K562 (cell line): ENCODE data around the gene OPA3. TPM values are rescaled to one million over a fixed set of nuclear protein-coding genes. Genes with fewer than 3 reads are reported as not detected.

ENCODE experiments used
- DMBX1 ChIP-seq: fragments of 250-450 bp; sonication (Bioruptor Pico); IDR thresholded peaks from 2 replicates; pipeline ENCODE4 v1.8.0; 2022; ENCODE audit warnings: inconsistent platforms, mild to moderate bottlenecking, moderate library complexity, borderline replicate concordance
- GTF2B ChIP-seq: IDR thresholded peaks from 2 replicates; pipeline ENCODE4 v1.6.1; 2011; ENCODE audit not compliant: insufficient read length; ENCODE audit errors: extremely low read depth
- HNRNPL ChIP-seq: fragments of 200-400 bp; formaldehyde crosslinking; IDR thresholded peaks from 2 replicates; pipeline ENCODE4 v1.6.1; 2017; ENCODE audit warnings: low read depth, mild to moderate bottlenecking, low read length
- KHSRP ChIP-seq: fragments of 450-650 bp; IDR thresholded peaks from 2 replicates; pipeline ENCODE4 v1.6.1; 2017
- ZNF449 ChIP-seq: fragments of 250-450 bp; sonication (Bioruptor Pico); IDR thresholded peaks from 2 replicates; pipeline ENCODE4 v1.8.0; 2022; ENCODE audit warnings: moderate library complexity, mild to moderate bottlenecking, inconsistent platforms
- ZNF699 ChIP-seq: fragments of 250-450 bp; sonication (Bioruptor Pico); IDR thresholded peaks from 2 replicates; pipeline ENCODE4 v1.8.0; 2021; ENCODE audit warnings: mild to moderate bottlenecking, moderate library complexity; ENCODE audit not compliant: insufficient replicate concordance
- polyA plus RNA-seq, 8 experiments: library from polyadenylated mRNA; depleted of rRNA in 4 of 8; stranded (reverse) in 5 of 8; unstranded in 3 of 8; fragments of >200 nt; fragmentation: Nextera tagmentation in 2 of 8; fragmentation: Illumina TruSeq in 1 of 8; extraction: Ambion mirVana in 2 of 8; extraction: Trizol in 1 of 8; gene quantifications; 2 replicates each; pipeline versions ENCODE4 v1.2.1 to v1.2.3, GENCODE V29; 2011 to 2014; ENCODE audit warnings: inconsistent platforms in 1 of 8, missing spikeins in 1 of 8
- total RNA-seq, 7 experiments: library from RNA; depleted of rRNA in 6 of 7; stranded (reverse); fragments of >200 nt in 6 of 7; fragmentation: Illumina TruSeq in 2 of 7; extraction: Trizol in 2 of 7; gene quantifications; 2 replicates each; pipeline versions ENCODE4 v1.2.1 to v1.2.3, GENCODE V29; 2011 to 2021; ENCODE audit warnings: low replicate concordance in 1 of 7
- TF ChIP-seq, protein P1 (sequence below): fragments of 450-650 bp; IDR thresholded peaks from 2 replicates; pipeline ENCODE4 v1.6.1; 2016; ENCODE audit warnings: mild to moderate bottlenecking, moderate library complexity
- TF ChIP-seq, protein P2 (sequence below), 2 experiments: fragments of 450-650 bp in 1 of 2; sonication (generic) in 1 of 2; formaldehyde crosslinking; conservative IDR thresholded peaks; 2 replicates each; pipeline versions ENCODE4 v1.4.0 to v1.8.1; 2020 to 2022; ENCODE audit warnings: mild to moderate bottlenecking in 1 of 2, missing genetic modification reagents in 1 of 2
- TF ChIP-seq, protein P3 (sequence below): IDR thresholded peaks from 2 replicates; pipeline ENCODE4 v1.6.1; 2016; ENCODE audit warnings: missing genetic modification characterization, missing compliant biosample characterization

OPA3 gene
- total and polyA plus RNA-seq, 9 of the 15 experiments (the other 6 are each of a cell fraction or from before 2014, with no cell fraction given): 1.4 to 18.8 (median 9.0) TPM

DNA sequence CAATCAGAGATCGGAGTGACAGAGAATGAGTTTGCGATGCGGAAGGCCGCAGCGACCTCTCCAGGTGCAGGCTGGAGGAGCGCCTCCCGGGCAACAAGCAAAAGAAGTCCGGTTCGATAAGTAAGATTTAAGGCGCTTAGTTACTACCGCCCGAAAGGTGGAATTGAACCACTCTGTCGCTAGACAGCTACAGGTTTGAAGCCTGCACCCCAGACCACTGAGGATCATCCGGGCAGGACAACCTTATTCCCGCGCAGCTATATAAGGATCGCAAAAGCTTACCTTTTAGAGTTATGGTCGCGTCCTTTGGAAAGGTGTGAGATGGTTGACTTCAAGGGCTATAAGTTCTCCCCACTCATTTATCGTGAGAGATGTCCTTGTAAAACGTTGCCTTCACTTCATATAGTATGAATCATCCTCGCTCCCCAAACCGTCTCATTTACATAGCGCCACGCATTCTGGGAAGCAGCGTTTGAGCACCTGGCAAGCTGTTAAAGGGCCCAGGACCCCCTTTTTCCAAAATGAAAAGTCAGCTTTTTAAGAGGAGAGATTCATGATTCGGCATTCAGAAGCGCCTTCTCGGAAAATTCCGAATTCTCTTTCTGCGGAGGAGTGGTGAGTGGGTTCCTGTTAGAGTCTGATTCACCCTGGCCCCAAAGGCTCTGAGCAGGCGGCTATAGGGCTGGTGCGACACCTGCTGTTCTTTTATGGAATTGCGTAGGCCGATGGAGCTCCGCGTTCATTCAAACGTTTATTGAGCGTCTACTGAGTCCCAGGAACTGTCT lies 106.0 kb downstream of the OPA3 start (continued):
- TF ChIP-seq, protein P1, sequence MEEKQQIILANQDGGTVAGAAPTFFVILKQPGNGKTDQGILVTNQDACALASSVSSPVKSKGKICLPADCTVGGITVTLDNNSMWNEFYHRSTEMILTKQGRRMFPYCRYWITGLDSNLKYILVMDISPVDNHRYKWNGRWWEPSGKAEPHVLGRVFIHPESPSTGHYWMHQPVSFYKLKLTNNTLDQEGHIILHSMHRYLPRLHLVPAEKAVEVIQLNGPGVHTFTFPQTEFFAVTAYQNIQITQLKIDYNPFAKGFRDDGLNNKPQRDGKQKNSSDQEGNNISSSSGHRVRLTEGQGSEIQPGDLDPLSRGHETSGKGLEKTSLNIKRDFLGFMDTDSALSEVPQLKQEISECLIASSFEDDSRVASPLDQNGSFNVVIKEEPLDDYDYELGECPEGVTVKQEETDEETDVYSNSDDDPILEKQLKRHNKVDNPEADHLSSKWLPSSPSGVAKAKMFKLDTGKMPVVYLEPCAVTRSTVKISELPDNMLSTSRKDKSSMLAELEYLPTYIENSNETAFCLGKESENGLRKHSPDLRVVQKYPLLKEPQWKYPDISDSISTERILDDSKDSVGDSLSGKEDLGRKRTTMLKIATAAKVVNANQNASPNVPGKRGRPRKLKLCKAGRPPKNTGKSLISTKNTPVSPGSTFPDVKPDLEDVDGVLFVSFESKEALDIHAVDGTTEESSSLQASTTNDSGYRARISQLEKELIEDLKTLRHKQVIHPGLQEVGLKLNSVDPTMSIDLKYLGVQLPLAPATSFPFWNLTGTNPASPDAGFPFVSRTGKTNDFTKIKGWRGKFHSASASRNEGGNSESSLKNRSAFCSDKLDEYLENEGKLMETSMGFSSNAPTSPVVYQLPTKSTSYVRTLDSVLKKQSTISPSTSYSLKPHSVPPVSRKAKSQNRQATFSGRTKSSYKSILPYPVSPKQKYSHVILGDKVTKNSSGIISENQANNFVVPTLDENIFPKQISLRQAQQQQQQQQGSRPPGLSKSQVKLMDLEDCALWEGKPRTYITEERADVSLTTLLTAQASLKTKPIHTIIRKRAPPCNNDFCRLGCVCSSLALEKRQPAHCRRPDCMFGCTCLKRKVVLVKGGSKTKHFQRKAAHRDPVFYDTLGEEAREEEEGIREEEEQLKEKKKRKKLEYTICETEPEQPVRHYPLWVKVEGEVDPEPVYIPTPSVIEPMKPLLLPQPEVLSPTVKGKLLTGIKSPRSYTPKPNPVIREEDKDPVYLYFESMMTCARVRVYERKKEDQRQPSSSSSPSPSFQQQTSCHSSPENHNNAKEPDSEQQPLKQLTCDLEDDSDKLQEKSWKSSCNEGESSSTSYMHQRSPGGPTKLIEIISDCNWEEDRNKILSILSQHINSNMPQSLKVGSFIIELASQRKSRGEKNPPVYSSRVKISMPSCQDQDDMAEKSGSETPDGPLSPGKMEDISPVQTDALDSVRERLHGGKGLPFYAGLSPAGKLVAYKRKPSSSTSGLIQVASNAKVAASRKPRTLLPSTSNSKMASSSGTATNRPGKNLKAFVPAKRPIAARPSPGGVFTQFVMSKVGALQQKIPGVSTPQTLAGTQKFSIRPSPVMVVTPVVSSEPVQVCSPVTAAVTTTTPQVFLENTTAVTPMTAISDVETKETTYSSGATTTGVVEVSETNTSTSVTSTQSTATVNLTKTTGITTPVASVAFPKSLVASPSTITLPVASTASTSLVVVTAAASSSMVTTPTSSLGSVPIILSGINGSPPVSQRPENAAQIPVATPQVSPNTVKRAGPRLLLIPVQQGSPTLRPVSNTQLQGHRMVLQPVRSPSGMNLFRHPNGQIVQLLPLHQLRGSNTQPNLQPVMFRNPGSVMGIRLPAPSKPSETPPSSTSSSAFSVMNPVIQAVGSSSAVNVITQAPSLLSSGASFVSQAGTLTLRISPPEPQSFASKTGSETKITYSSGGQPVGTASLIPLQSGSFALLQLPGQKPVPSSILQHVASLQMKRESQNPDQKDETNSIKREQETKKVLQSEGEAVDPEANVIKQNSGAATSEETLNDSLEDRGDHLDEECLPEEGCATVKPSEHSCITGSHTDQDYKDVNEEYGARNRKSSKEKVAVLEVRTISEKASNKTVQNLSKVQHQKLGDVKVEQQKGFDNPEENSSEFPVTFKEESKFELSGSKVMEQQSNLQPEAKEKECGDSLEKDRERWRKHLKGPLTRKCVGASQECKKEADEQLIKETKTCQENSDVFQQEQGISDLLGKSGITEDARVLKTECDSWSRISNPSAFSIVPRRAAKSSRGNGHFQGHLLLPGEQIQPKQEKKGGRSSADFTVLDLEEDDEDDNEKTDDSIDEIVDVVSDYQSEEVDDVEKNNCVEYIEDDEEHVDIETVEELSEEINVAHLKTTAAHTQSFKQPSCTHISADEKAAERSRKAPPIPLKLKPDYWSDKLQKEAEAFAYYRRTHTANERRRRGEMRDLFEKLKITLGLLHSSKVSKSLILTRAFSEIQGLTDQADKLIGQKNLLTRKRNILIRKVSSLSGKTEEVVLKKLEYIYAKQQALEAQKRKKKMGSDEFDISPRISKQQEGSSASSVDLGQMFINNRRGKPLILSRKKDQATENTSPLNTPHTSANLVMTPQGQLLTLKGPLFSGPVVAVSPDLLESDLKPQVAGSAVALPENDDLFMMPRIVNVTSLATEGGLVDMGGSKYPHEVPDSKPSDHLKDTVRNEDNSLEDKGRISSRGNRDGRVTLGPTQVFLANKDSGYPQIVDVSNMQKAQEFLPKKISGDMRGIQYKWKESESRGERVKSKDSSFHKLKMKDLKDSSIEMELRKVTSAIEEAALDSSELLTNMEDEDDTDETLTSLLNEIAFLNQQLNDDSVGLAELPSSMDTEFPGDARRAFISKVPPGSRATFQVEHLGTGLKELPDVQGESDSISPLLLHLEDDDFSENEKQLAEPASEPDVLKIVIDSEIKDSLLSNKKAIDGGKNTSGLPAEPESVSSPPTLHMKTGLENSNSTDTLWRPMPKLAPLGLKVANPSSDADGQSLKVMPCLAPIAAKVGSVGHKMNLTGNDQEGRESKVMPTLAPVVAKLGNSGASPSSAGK: no peak; the same call in 1 of the 2 replicates
- TF ChIP-seq KHSRP: no peak
- no peak for TF ChIP-seq DMBX1 (CRISPR knock-in tag)
- TF ChIP-seq, protein P2, sequence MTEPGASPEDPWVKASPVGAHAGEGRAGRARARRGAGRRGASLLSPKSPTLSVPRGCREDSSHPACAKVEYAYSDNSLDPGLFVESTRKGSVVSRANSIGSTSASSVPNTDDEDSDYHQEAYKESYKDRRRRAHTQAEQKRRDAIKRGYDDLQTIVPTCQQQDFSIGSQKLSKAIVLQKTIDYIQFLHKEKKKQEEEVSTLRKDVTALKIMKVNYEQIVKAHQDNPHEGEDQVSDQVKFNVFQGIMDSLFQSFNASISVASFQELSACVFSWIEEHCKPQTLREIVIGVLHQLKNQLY (CRISPR knock-in tag; conservative IDR thresholded peaks at IDR 0.05): no peak
- no peak for TF ChIP-seq ZNF449 (CRISPR knock-in tag)
- TF ChIP-seq ZNF699 (CRISPR knock-in tag): no peak
- no peak for TF ChIP-seq HNRNPL
- TF ChIP-seq, protein P3, sequence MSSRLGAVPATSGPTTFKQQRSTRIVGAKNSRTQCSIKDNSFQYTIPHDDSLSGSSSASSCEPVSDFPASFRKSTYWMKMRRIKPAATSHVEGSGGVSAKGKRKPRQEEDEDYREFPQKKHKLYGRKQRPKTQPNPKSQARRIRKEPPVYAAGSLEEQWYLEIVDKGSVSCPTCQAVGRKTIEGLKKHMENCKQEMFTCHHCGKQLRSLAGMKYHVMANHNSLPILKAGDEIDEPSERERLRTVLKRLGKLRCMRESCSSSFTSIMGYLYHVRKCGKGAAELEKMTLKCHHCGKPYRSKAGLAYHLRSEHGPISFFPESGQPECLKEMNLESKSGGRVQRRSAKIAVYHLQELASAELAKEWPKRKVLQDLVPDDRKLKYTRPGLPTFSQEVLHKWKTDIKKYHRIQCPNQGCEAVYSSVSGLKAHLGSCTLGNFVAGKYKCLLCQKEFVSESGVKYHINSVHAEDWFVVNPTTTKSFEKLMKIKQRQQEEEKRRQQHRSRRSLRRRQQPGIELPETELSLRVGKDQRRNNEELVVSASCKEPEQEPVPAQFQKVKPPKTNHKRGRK (tag): no peak
- no peak for TF ChIP-seq GTF2B
